ENCODE results near the gene HOXD9.

HOXD9 gene

DNA sequence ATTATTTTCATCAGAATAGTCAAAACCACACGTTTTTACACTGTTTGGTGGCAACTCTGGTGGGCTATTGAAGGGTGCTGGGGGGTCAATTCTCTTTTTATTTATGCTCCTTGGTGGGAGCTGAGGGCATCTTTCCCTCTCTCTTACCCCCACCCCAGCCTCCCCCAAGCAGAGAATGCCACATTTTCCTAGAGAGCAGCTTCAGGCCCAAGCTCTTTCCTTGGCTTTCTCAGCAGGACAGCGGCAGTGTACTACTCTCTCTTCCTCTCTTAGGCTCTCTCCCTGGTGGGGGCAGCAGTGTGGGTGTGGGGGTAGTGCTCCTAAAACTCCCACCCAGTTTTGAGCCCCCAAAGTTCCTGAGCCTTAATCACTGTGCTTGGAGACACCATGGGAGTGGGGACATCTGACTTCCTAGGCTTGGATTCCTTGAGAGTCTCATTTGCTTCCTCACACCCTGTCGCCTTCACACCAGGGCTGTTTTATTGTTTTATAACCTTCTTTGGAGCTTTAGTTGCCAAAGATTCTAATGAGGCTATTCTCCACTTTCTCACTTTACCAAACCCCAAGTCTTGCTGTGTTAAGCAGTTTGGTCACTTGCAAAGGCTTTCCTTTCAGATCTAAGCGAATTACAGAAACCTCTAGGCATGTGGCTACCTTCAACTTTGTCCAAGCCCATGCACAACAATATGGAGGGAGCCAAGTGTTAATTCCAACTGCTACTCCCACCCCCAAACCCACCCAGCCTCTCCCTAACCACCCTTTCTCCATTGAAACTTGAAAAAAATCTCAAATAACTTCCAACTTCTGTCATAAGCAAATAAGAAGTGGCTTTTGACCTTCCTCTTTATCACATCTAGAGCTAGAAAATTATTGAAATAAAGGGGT, 22.8 kb downstream of the HOXD9 start (continued):
- TF ChIP-seq, protein P1, sequence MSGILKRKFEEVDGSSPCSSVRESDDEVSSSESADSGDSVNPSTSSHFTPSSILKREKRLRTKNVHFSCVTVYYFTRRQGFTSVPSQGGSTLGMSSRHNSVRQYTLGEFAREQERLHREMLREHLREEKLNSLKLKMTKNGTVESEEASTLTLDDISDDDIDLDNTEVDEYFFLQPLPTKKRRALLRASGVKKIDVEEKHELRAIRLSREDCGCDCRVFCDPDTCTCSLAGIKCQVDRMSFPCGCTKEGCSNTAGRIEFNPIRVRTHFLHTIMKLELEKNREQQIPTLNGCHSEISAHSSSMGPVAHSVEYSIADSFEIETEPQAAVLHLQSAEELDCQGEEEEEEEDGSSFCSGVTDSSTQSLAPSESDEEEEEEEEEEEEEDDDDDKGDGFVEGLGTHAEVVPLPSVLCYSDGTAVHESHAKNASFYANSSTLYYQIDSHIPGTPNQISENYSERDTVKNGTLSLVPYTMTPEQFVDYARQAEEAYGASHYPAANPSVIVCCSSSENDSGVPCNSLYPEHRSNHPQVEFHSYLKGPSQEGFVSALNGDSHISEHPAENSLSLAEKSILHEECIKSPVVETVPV (CRISPR knock-in tag; IDR thresholded peaks at IDR 0.05), result no peak
- TF ChIP-seq, protein P2, sequence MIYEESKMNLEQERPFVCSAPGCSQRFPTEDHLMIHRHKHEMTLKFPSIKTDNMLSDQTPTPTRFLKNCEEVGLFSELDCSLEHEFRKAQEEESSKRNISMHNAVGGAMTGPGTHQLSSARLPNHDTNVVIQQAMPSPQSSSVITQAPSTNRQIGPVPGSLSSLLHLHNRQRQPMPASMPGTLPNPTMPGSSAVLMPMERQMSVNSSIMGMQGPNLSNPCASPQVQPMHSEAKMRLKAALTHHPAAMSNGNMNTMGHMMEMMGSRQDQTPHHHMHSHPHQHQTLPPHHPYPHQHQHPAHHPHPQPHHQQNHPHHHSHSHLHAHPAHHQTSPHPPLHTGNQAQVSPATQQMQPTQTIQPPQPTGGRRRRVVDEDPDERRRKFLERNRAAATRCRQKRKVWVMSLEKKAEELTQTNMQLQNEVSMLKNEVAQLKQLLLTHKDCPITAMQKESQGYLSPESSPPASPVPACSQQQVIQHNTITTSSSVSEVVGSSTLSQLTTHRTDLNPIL (CRISPR knock-in tag; IDR thresholded peaks at IDR 0.05; ENCODE audit: low read depth), result no peak
- TF ChIP-seq ISL1 (CRISPR knock-in tag; IDR thresholded peaks at IDR 0.05) (no peak), ZNF70 (CRISPR knock-in tag; IDR thresholded peaks at IDR 0.05) (no peak), ZNF8 (CRISPR knock-in tag; IDR thresholded peaks at IDR 0.05) (no peak), CSDC2 (CRISPR knock-in tag; IDR thresholded peaks at IDR 0.05) (no peak)

- no peak for TF ChIP-seq ZFP30 (CRISPR knock-in tag; IDR thresholded peaks at IDR 0.05)
- TF ChIP-seq, protein P1 (CRISPR knock-in tag; IDR thresholded peaks at IDR 0.05), result no peak
- TF ChIP-seq ZNF70 (CRISPR knock-in tag; IDR thresholded peaks at IDR 0.05), result no peak
- no peak for TF ChIP-seq ARNTL (CRISPR knock-in tag; IDR thresholded peaks at IDR 0.05; ENCODE audit: borderline replicate concordance, low read depth)
- no peak for TF ChIP-seq ZFP3 (CRISPR knock-in tag; IDR thresholded peaks at IDR 0.05)
- no peak for TF ChIP-seq ISL1 (CRISPR knock-in tag; IDR thresholded peaks at IDR 0.05)
- TF ChIP-seq, protein P2 (CRISPR knock-in tag; IDR thresholded peaks at IDR 0.05; ENCODE audit: low read depth), result no peak
- TF ChIP-seq, protein P3, sequence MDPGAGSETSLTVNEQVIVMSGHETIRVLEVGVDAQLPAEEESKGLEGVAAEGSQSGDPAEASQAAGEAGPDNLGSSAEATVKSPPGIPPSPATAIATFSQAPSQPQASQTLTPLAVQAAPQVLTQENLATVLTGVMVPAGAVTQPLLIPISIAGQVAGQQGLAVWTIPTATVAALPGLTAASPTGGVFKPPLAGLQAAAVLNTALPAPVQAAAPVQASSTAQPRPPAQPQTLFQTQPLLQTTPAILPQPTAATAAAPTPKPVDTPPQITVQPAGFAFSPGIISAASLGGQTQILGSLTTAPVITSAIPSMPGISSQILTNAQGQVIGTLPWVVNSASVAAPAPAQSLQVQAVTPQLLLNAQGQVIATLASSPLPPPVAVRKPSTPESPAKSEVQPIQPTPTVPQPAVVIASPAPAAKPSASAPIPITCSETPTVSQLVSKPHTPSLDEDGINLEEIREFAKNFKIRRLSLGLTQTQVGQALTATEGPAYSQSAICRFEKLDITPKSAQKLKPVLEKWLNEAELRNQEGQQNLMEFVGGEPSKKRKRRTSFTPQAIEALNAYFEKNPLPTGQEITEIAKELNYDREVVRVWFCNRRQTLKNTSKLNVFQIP (CRISPR knock-in tag; IDR thresholded peaks at IDR 0.05; ENCODE audit: borderline replicate concordance, low read depth), result no peak
- TF ChIP-seq GLIS3 (CRISPR knock-in tag; IDR thresholded peaks at IDR 0.05), result no peak
- no peak for TF ChIP-seq BACH2 (CRISPR knock-in tag; IDR thresholded peaks at IDR 0.05; ENCODE audit: borderline replicate concordance)
- no peak for TF ChIP-seq TCF4 (CRISPR knock-in tag; IDR thresholded peaks at IDR 0.05; ENCODE audit: borderline replicate concordance)
- no peak for TF ChIP-seq PPARA (CRISPR knock-in tag; IDR thresholded peaks at IDR 0.05; ENCODE audit: borderline replicate concordance)
- TF ChIP-seq TOX (CRISPR knock-in tag; IDR thresholded peaks at IDR 0.05; ENCODE audit: borderline replicate concordance), result no peak
- no peak for TF ChIP-seq CSDC2 (CRISPR knock-in tag; IDR thresholded peaks at IDR 0.05)
- no peak for TF ChIP-seq ZNF565 (CRISPR knock-in tag; conservative IDR thresholded peaks at IDR 0.05; ENCODE audit: low read depth)
- TF ChIP-seq ESRRG (CRISPR knock-in tag; IDR thresholded peaks at IDR 0.05), result no peak
- TF ChIP-seq PATZ1 (CRISPR knock-in tag; IDR thresholded peaks at IDR 0.05; ENCODE audit: borderline replicate concordance), result no peak
- no peak for TF ChIP-seq SNAI2 (CRISPR knock-in tag; IDR thresholded peaks at IDR 0.05)
- TF ChIP-seq OSR1 (CRISPR knock-in tag; IDR thresholded peaks at IDR 0.05), result no peak
- TF ChIP-seq ZC3H10 (CRISPR knock-in tag; IDR thresholded peaks at IDR 0.05), result no peak
- ATAC-seq, result no peak
These were observed 23.6 kb downstream of the HOXD9 start for GRCh38 chr2:176146101-176146500.
